AG04450 (cell line): ENCODE results near the gene CYGB. TPM values are rescaled to one million over a fixed set of nuclear protein-coding genes. Genes with fewer than 3 reads are reported as not detected.

Source experiments
- CTCF ChIA-PET: fragments of 300-600, 350-600 bp; formaldehyde crosslinking; extraction: SDS; loops from one replicate; lab custom pipeline; 2022; ENCODE audit warnings: antibody characterized with exemption, inconsistent platforms; lab: Charles Lee
- POLR2A ChIA-PET: fragments of 350-600 bp; formaldehyde crosslinking; extraction: SDS; loops from one replicate; lab custom pipeline; 2021; ENCODE audit warnings: antibody characterized with exemption, inconsistent platforms; lab: Yijun Ruan, JAX
- DNase-seq: peaks from one replicate; pipeline ENCODE4 v3.0.0-alpha.2; 2011; ENCODE audit warnings: low read depth, low spot score
- H3K27ac ChIP-seq: one replicate; pipeline ENCODE4 v1.5.1; 2012; ENCODE audit warnings: low read depth, low read length, control low read depth
- H3K27me3 ChIP-seq: one replicate; pipeline ENCODE4 v1.6.0; 2012; ENCODE audit warnings: low read length; ENCODE audit not compliant: control insufficient read depth, insufficient read depth
- H3K4me3 ChIP-seq: 2 replicates; pipeline ENCODE4 v1.5.1; 2011; ENCODE audit warnings: mild to moderate bottlenecking, low read depth, low read length, control low read depth
- H3K9me3 ChIP-seq: 2 replicates; pipeline ENCODE4 v1.5.1; 2012; ENCODE audit warnings: low read length; ENCODE audit not compliant: control insufficient read depth, insufficient read depth
- polyA plus RNA-seq: library from polyadenylated mRNA; depleted of rRNA; stranded (reverse); fragments of >200 nt; gene quantifications from 2 replicates; pipeline ENCODE4 v1.2.3, GENCODE V29; 2011
- TF ChIP-seq, protein P1 (sequence below): IDR thresholded peaks from 2 replicates; pipeline ENCODE4 v1.5.1; 2011; ENCODE audit warnings: low read depth, low read length, control low read depth, inconsistent platforms

Gene CYGB
- polyA plus RNA-seq, 1 experiment, result 7.4 TPM

DNA sequence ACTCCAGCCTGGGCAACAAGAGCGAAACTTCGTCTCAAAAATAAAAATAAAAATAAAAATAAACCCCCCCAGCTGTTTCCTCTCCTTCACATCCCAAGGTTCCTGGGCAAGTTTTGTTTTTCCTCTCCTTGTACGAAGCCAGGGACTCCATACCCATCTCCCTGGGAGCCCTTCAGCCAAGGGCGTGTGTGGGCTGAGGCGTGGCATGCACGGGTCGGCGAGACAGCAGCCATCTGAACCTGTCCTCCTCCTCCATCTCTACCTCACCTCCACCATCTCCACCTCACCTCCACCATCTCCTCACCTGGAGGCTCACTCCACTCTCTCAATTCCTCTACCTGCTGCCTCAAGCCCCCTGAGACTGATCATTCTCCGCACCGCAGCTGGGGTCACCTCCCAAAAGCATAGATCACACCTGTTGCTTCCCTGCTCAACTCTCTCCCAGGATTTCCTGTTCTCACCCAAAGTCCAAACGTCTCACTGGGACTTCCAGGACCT is 53.2 kb downstream of the CYGB start:
- no peak for DNase-seq
- no peak overlapping the region for H3K4me3 ChIP-seq
- ChIA-PET CTCF (no interaction called here), POLR2A (interaction anchor here (1.6 kb wide), 1 partner anchor 9 kb away, joined by 4 read pairs; no protein-coding TSS in a partner anchor)
- TF ChIP-seq, protein P1, sequence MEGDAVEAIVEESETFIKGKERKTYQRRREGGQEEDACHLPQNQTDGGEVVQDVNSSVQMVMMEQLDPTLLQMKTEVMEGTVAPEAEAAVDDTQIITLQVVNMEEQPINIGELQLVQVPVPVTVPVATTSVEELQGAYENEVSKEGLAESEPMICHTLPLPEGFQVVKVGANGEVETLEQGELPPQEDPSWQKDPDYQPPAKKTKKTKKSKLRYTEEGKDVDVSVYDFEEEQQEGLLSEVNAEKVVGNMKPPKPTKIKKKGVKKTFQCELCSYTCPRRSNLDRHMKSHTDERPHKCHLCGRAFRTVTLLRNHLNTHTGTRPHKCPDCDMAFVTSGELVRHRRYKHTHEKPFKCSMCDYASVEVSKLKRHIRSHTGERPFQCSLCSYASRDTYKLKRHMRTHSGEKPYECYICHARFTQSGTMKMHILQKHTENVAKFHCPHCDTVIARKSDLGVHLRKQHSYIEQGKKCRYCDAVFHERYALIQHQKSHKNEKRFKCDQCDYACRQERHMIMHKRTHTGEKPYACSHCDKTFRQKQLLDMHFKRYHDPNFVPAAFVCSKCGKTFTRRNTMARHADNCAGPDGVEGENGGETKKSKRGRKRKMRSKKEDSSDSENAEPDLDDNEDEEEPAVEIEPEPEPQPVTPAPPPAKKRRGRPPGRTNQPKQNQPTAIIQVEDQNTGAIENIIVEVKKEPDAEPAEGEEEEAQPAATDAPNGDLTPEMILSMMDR, result no peak
- peaks cover 2% of the 10 kb centered on the region; the same call in 1 of the 2 replicates for H3K9me3 ChIP-seq
- no peaks in the 10 kb centered on the region for H3K27me3 ChIP-seq
- no peak overlapping the region for H3K27ac ChIP-seq

DNA sequence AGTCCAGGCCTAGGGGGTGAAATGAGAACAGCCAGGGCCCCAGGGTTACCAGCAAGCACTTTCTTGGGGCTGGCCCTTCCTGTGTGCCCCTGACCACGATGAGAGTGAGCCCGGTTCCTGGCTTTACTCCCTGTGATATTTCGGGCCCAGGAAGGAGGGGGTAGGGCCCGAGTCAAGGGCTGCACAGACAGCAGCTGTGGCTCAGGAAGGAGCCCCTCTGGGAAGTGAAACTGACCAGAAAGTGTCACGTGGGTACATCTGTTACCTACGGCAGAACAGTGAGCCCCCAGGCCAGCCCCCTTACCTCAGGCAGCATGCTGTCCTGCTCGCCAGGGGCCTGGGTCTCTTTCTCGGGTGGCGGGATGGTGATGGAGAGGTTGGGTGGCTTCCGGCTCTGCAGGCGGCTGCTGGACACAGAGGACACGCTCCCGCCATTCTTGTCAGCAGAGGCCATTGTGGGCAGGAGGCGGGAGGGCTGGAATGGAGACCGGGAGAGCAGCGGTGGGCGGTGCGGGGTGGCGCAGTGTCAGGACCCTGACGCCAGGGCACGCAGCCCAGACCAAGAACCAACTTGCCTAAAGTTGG is 56.3 kb downstream of the CYGB start:
- H3K27ac ChIP-seq, result peak overlapping the region; percentile 21
- peaks cover 2% of the 10 kb centered on the region; the same call in 1 of the 2 replicates for H3K9me3 ChIP-seq
- DNase-seq, result no peak
- H3K4me3 ChIP-seq, result no peak overlapping the region
- POLR2A ChIA-PET, result interaction anchor here (0.8 kb wide), 1 partner anchor 12 kb away, joined by 3 read pairs; no protein-coding TSS in a partner anchor
- TF ChIP-seq, protein P1, result no peak
- CTCF ChIA-PET, result interaction anchor here (0.6 kb wide), 1 partner anchor 23 kb away, joined by 3 read pairs; no protein-coding TSS in a partner anchor
- no peaks in the 10 kb centered on the region for H3K27me3 ChIP-seq

DNA sequence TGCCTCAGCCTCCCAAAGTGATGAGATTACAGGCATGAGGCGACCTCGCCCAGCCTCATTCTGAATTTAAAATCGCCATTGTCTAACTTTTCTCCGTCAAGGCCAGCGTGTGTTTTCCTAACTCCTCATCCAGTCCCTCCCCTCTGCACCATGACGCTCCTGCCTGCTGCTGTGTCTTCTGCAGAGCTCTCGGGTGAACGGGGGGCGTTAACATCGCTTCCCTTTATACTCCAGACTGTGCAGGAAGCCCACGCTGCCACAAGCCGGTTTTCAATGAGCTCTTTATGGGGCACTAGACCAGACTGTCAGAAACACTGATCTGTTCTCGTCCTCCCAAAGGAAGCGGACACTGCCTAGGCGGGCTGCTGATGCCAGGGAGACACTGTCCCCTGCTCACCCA is 56.9 kb downstream of the CYGB start:
- TF ChIP-seq, protein P1, result no peak
- POLR2A ChIA-PET, result interaction anchor here (0.8 kb wide), 1 partner anchor 12 kb away, joined by 3 read pairs; no protein-coding TSS in a partner anchor
- peaks cover 2% of the 10 kb centered on the region; the same call in 1 of the 2 replicates for H3K9me3 ChIP-seq
- CTCF ChIA-PET, result interaction anchor here (0.6 kb wide), 1 partner anchor 23 kb away, joined by 3 read pairs; no protein-coding TSS in a partner anchor
- no peak for DNase-seq
- H3K27ac ChIP-seq, result peak overlapping the region; percentile 21
- no peak overlapping the region for H3K4me3 ChIP-seq
- no peaks in the 10 kb centered on the region for H3K27me3 ChIP-seq

DNA sequence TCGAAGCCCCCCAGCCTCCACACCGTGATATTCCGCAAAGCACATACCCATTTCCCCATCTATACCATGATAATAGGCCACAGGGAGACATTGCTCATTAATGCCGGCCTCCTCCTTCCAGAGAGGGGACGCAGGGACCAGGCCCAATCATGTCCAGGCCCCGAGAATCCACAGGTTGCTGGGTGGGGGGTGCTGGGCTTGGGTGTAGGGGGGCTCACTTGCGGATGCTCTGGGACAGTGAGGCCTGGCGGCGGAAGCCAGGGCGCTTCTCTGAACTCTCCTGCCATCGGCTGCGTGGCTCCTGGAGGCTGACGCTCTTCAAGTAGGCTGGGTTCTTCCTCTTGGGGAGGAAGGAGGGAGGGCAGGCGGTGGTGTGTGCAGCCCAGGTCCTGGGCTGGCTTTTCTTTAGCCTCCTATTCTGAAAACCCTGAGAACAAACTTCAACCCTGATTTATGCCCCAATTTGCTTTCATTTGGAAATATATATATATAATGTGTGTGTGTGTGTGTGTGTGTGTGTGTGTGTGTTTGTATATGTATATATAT is 57.9 kb downstream of the CYGB start:
- Histone ChIP-seq H3K27ac (no peak overlapping the region), H3K27me3 (no peaks in the 10 kb centered on the region), H3K9me3 (peaks cover 2% of the 10 kb centered on the region; the same call in 1 of the 2 replicates), H3K4me3 (no peak overlapping the region)
- CTCF ChIA-PET, result no interaction called here
- POLR2A ChIA-PET, result no interaction called here
- DNase-seq, result no peak
- TF ChIP-seq, protein P1, result no peak
